Trophoblast cell (in vitro differentiated cells and primary cell): ENCODE results near the gene PHACTR1.

Experiments used
- DNase-seq, 2 donors: peaks; one replicate each; pipeline ENCODE4 v3.0.0-alpha.2; 2016
- H2AFZ ChIP-seq: 2 replicates; pipeline ENCODE4 v1.6.1; 2013; ENCODE audit warnings: low read length, moderate library complexity, mild to moderate bottlenecking; ENCODE audit not compliant: insufficient read depth, poor library complexity
- H2AK5ac ChIP-seq: 2 replicates; pipeline ENCODE4 v1.6.1; 2013; ENCODE audit warnings: mild to moderate bottlenecking, low read length
- H2BK120ac ChIP-seq: 2 replicates; pipeline ENCODE4 v1.6.1; 2013; ENCODE audit warnings: low read length, mild to moderate bottlenecking, moderate library complexity; ENCODE audit not compliant: insufficient read depth, poor library complexity
- H2BK12ac ChIP-seq: 2 replicates; pipeline ENCODE4 v1.6.1; 2013; ENCODE audit warnings: mild to moderate bottlenecking, low read length, moderate library complexity
- H2BK5ac ChIP-seq: 2 replicates; pipeline ENCODE4 v1.6.1; 2013; ENCODE audit warnings: low read length, low read depth, moderate library complexity, mild to moderate bottlenecking; ENCODE audit not compliant: poor library complexity
- H3K14ac ChIP-seq: 2 replicates; pipeline ENCODE4 v1.6.1; 2013; ENCODE audit warnings: mild to moderate bottlenecking, low read length
- H3K18ac ChIP-seq: 2 replicates; pipeline ENCODE4 v1.6.1; 2013; ENCODE audit warnings: mild to moderate bottlenecking, low read length
- H3K23ac ChIP-seq: 2 replicates; pipeline ENCODE4 v1.6.1; 2013; ENCODE audit warnings: low read length
- H3K27ac ChIP-seq: 2 replicates; pipeline ENCODE4 v1.5.1; 2013; ENCODE audit warnings: low read depth, mild to moderate bottlenecking, inconsistent platforms, low read length, moderate library complexity
- H3K27me3 ChIP-seq: 2 replicates; pipeline ENCODE4 v1.6.1; 2013; ENCODE audit warnings: inconsistent platforms, mild to moderate bottlenecking, low read length, moderate library complexity; ENCODE audit not compliant: insufficient read depth
- H3K36me3 ChIP-seq, 2 experiments: 1 replicate in 1 of 2; 2 replicates in 1 of 2; pipeline ENCODE4 v1.6.1; 2013; ENCODE audit warnings: low read length in 2 of 2, mild to moderate bottlenecking in 2 of 2, moderate library complexity in 1 of 2; ENCODE audit not compliant: insufficient read depth in 2 of 2, control insufficient read depth in 1 of 2
- H3K4ac ChIP-seq: 2 replicates; pipeline ENCODE4 v1.6.1; 2013; ENCODE audit warnings: low read depth, mild to moderate bottlenecking, low read length, moderate library complexity
- H3K4me1 ChIP-seq, 2 experiments: 1 replicate in 1 of 2; 2 replicates in 1 of 2; pipeline ENCODE4 v1.6.1; 2013; ENCODE audit warnings: low read length in 2 of 2, mild to moderate bottlenecking in 2 of 2, moderate library complexity in 1 of 2; ENCODE audit not compliant: insufficient read depth in 2 of 2, control insufficient read depth in 1 of 2
- H3K4me2 ChIP-seq: 2 replicates; pipeline ENCODE4 v1.6.1; 2013; ENCODE audit warnings: inconsistent platforms, mild to moderate bottlenecking, low read length, moderate library complexity
- H3K4me3 ChIP-seq: 2 replicates; pipeline ENCODE4 v1.5.1; 2013; ENCODE audit warnings: mild to moderate bottlenecking, low read depth, low read length, inconsistent platforms
- H3K79me1 ChIP-seq: one replicate; pipeline ENCODE4 v1.6.1; 2013; ENCODE audit warnings: low read length
- H3K79me2 ChIP-seq: 2 replicates; pipeline ENCODE4 v1.6.1; 2013; ENCODE audit warnings: low read length, mild to moderate bottlenecking; ENCODE audit not compliant: control insufficient read depth, insufficient read depth, poor library complexity
- H3K9ac ChIP-seq: 2 replicates; pipeline ENCODE4 v1.6.1; 2013; ENCODE audit warnings: mild to moderate bottlenecking, low read length
- H3K9me3 ChIP-seq: 2 replicates; pipeline ENCODE4 v1.6.1; 2013; ENCODE audit warnings: low read depth, mild to moderate bottlenecking, control low read depth, inconsistent platforms, low read length; ENCODE audit not compliant: insufficient read depth
- H4K12ac ChIP-seq: 2 replicates; pipeline ENCODE4 v1.6.1; 2013; ENCODE audit warnings: low read depth, mild to moderate bottlenecking, low read length, moderate library complexity
- H4K8ac ChIP-seq: 2 replicates; pipeline ENCODE4 v1.6.1; 2013; ENCODE audit warnings: low read depth, mild to moderate bottlenecking, low read length, moderate library complexity
- H4K91ac ChIP-seq: one replicate; pipeline ENCODE4 v1.6.1; 2013; ENCODE audit warnings: low read depth, mild to moderate bottlenecking, low read length, moderate library complexity
- WGBS: extraction: QIAGEN DNeasy Blood & Tissue Kit; methylation state at CpG from one replicate; pipeline ENCODE4 v1.1.7; 2013; ENCODE audit warnings: missing lambda C conversion rate; ENCODE audit not compliant: insufficient read length, insufficient coverage; ENCODE audit errors: extremely low coverage; 5-methylcytosine and 5-hydroxymethylcytosine counted together

The PHACTR1 gene

DNA sequence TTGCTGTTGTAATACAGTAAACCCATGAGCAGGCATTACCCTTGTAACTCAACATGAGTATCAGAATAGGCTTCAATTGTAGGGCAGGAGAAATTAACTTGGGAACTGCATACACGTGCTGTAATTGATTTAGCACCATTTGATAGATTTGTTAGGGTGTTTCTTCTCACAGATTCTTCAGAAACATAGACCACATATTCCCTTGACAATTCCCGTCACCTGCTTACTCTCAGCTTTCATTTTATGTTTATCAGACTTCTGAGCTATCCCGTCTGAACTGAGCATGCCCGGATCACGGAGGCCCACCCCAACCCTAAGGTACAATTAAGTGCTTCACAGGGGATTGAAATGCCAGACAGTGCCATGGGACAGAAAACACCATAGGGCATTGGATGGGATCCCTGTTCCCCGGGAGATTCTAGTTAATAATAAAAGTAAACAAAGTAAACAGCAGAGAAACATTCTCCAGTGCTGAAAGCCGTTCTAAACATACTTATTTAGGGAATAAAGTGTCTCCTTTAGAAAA is 179.7 kb downstream of the PHACTR1 start:
- H3K27me3 ChIP-seq = no peaks in the 10 kb centered on the region
- no peak overlapping the region for H4K12ac ChIP-seq
- H3K9ac ChIP-seq = no peak overlapping the region
- no peaks in the 10 kb centered on the region for H3K79me1 ChIP-seq
- H3K4me1 ChIP-seq = no peaks in the 10 kb centered on the region
- no peak overlapping the region for H3K4ac ChIP-seq
- H3K18ac ChIP-seq = no peak overlapping the region
- no peak for DNase-seq
- no peaks in the 10 kb centered on the region for H3K9me3 ChIP-seq
- no CpG with 5 or more reads among the region's 7 CpGs for WGBS
- H3K4me3 ChIP-seq = no peak overlapping the region
- no peak overlapping the region for H3K4me2 ChIP-seq
- no peak overlapping the region for H2BK5ac ChIP-seq
- no peak overlapping the region for H2AFZ ChIP-seq
- H3K23ac ChIP-seq = no peak overlapping the region
- H2BK120ac ChIP-seq = no peak overlapping the region
- H4K8ac ChIP-seq = no peak overlapping the region
- no peak overlapping the region for H3K14ac ChIP-seq
- no peak overlapping the region for H2AK5ac ChIP-seq
- H2BK12ac ChIP-seq = no peak overlapping the region
- H3K27ac ChIP-seq = no peak overlapping the region
- no peak overlapping the region for H4K91ac ChIP-seq
- no peaks in the 10 kb centered on the region for H3K79me2 ChIP-seq
- H3K36me3 ChIP-seq = no peaks in the 10 kb centered on the region

GRCh38 chr6:12898603-12899002 is 182.0 kb downstream of the PHACTR1 start:
- no peak overlapping the region for H3K4me2 ChIP-seq
- no CpG with 5 or more reads among the region's 10 CpGs for WGBS
- no peak for DNase-seq

GRCh38 chr6:12899046-12899833 is 182.7 kb downstream of the PHACTR1 start:
- H4K8ac ChIP-seq = no peak overlapping the region
- H3K4ac ChIP-seq = no peak overlapping the region
- H3K9ac ChIP-seq = no peak overlapping the region
- no peak overlapping the region for H2AK5ac ChIP-seq
- no peak overlapping the region for H3K23ac ChIP-seq
- H2AFZ ChIP-seq = no peak overlapping the region
- no peak overlapping the region for H3K4me2 ChIP-seq
- H3K4me3 ChIP-seq = no peak overlapping the region
- no peak for DNase-seq
- WGBS = no CpG with 5 or more reads among the region's 4 CpGs
- H3K4me1 ChIP-seq = no peaks in the 10 kb centered on the region
- no peak overlapping the region for H4K12ac ChIP-seq
- no peaks in the 10 kb centered on the region for H3K36me3 ChIP-seq
- no peaks in the 10 kb centered on the region for H3K27me3 ChIP-seq
- no peak overlapping the region for H2BK5ac ChIP-seq
- H3K79me2 ChIP-seq = no peaks in the 10 kb centered on the region
- H4K91ac ChIP-seq = no peak overlapping the region
- H2BK120ac ChIP-seq = no peak overlapping the region
- H2BK12ac ChIP-seq = no peak overlapping the region
- no peak overlapping the region for H3K27ac ChIP-seq
- H3K9me3 ChIP-seq = no peaks in the 10 kb centered on the region
- no peak overlapping the region for H3K18ac ChIP-seq
- H3K14ac ChIP-seq = no peak overlapping the region
- no peaks in the 10 kb centered on the region for H3K79me1 ChIP-seq

More at GRCh38 chr6:12898603-12899002, 182.0 kb downstream of the PHACTR1 start:
- Histone ChIP-seq H3K4ac (no peak overlapping the region), H2BK120ac (no peak overlapping the region), H4K91ac (no peak overlapping the region), H4K8ac (no peak overlapping the region), H2AFZ (no peak overlapping the region), H2AK5ac (no peak overlapping the region), H3K9ac (no peak overlapping the region), H3K27me3 (no peaks in the 10 kb centered on the region), H3K9me3 (no peaks in the 10 kb centered on the region), H3K79me1 (no peaks in the 10 kb centered on the region), H3K4me1 (no peaks in the 10 kb centered on the region), H3K4me3 (no peak overlapping the region), H2BK5ac (no peak overlapping the region), H3K14ac (no peak overlapping the region), H3K23ac (no peak overlapping the region), H3K36me3 (no peaks in the 10 kb centered on the region), H3K18ac (no peak overlapping the region), H3K27ac (no peak overlapping the region), H4K12ac (no peak overlapping the region), H2BK12ac (no peak overlapping the region), H3K79me2 (no peaks in the 10 kb centered on the region)

GRCh38 chr6:12903246-12903645 is 186.7 kb downstream of the PHACTR1 start:
- H3K4me3 ChIP-seq = no peak overlapping the region
- H2BK12ac ChIP-seq = no peak overlapping the region
- no peak overlapping the region for H4K8ac ChIP-seq
- H3K36me3 ChIP-seq = no peaks in the 10 kb centered on the region
- H3K27me3 ChIP-seq = no peaks in the 10 kb centered on the region
- no peak overlapping the region for H4K12ac ChIP-seq
- no peak overlapping the region for H3K14ac ChIP-seq
- no peak overlapping the region for H3K23ac ChIP-seq
- H2BK5ac ChIP-seq = no peak overlapping the region
- H2AK5ac ChIP-seq = no peak overlapping the region
- H2AFZ ChIP-seq = no peak overlapping the region
- DNase-seq = no peak
- WGBS = no CpG with 5 or more reads among the region's 1 CpG
- no peak overlapping the region for H4K91ac ChIP-seq
- H3K79me2 ChIP-seq = no peaks in the 10 kb centered on the region
- no peak overlapping the region for H3K4ac ChIP-seq
- H3K18ac ChIP-seq = no peak overlapping the region
- H3K9me3 ChIP-seq = no peaks in the 10 kb centered on the region
- H3K4me2 ChIP-seq = no peak overlapping the region
- H3K27ac ChIP-seq = no peak overlapping the region
- no peaks in the 10 kb centered on the region for H3K79me1 ChIP-seq
- no peaks in the 10 kb centered on the region for H3K4me1 ChIP-seq
- no peak overlapping the region for H2BK120ac ChIP-seq
- H3K9ac ChIP-seq = no peak overlapping the region
